Measurements from ENCODE around the gene TOX3. TPM values are rescaled to one million over a fixed set of nuclear protein-coding genes. Genes with fewer than 3 reads are reported as not detected.

TOX3 gene
- total RNA-seq, 1 experiment from 2014 or later = not detected

DNA sequence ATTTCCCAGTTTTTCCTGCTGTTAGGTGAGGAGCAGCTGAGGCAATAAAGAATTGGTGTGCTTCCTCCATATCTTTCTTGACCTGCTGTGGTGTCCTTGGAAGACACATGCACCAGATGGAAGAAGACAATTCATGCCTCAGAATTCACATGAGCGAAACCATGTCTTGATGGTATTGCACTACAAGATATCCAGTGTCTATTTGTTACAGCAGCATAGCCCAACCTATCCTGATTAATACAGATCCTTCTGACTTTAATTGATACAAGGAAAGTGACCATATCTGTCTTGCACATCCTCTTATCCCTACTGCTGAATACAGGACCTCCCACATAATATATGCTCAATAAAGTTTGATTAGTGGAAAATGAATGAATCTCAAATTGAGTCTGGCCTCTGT lies 9.1 kb upstream of the TOX3 start:
- no peaks in the 10 kb centered on the region for H3K9me3 ChIP-seq (ENCODE audit: low read length)
- H3K79me2 ChIP-seq (ENCODE audit: low read length) = no peaks in the 10 kb centered on the region
- no peaks in the 10 kb centered on the region for H3K36me3 ChIP-seq (ENCODE audit: insufficient read depth, low read length)
- H2AFZ ChIP-seq (ENCODE audit: low read length) = no peak overlapping the region
- no peaks in the 10 kb centered on the region for H3K9me2 ChIP-seq (replicated peaks; ENCODE audit: insufficient read depth, low read length)
- H3K27ac ChIP-seq (ENCODE audit: low read length) = no peak overlapping the region
- H3K27me3 ChIP-seq (ENCODE audit: low read length) = no peaks in the 10 kb centered on the region
- H4K20me1 ChIP-seq (ENCODE audit: insufficient read depth, low read depth, low read length) = no peaks in the 10 kb centered on the region
- DNase-seq = no peak
- H3K4me2 ChIP-seq (ENCODE audit: low read depth, low read length, poor library complexity, severe bottlenecking) = no peak overlapping the region
- no peaks in the 10 kb centered on the region for H3K4me1 ChIP-seq (ENCODE audit: low read length)
- no peak overlapping the region for H3K4me3 ChIP-seq (ENCODE audit: low read length)
- no peak overlapping the region for H3K9ac ChIP-seq (ENCODE audit: low read length)

DNA sequence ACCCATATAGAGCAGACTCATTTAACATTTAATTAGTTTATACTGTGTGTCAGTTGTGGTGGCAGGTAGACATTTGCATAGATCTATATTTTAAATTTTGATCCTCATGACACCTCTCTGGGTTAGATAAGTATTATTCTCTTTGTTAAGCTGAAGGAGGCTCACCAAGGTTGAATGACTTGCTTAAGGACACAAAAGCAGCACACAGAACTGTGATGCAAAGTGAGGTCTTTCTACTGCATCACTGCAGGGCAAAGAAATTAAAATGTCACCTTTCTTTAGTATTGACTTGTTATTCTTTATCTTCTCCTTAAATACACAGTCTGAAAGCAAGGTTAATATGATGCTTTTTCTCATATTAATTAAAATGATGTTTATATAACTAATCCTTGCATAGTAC lies 8.6 kb upstream of the TOX3 start:
- Histone ChIP-seq H3K4me2 (ENCODE audit: low read depth, low read length, poor library complexity, severe bottlenecking) (no peak overlapping the region), H2AFZ (ENCODE audit: low read length) (no peak overlapping the region), H4K20me1 (ENCODE audit: insufficient read depth, low read depth, low read length) (no peaks in the 10 kb centered on the region), H3K9ac (ENCODE audit: low read length) (no peak overlapping the region), H3K27me3 (ENCODE audit: low read length) (no peaks in the 10 kb centered on the region), H3K4me1 (ENCODE audit: low read length) (no peaks in the 10 kb centered on the region), H3K36me3 (ENCODE audit: insufficient read depth, low read length) (no peaks in the 10 kb centered on the region), H3K9me3 (ENCODE audit: low read length) (no peaks in the 10 kb centered on the region), H3K27ac (ENCODE audit: low read length) (no peak overlapping the region), H3K79me2 (ENCODE audit: low read length) (no peaks in the 10 kb centered on the region), H3K4me3 (ENCODE audit: low read length) (no peak overlapping the region), H3K9me2 (replicated peaks; ENCODE audit: insufficient read depth, low read length) (no peaks in the 10 kb centered on the region)
- DNase-seq = no peak

DNA sequence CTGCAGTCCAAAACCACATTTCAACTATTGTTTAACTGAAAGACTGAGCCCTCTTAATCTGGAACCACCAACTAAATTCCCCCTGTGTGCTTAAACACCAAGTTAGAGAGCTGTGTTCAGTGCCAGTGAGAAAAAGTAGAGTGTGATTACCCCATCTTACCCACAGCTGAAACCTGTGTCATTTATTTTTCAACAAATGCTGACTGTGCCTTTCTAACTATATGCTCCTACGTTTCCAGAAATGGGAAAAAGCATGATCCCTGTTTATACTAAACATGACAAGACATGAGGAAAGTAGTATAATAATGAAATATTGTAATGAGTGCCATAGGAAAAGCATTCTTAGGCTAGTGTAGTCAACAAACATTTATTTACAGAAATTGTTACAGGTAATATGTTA lies 7.4 kb upstream of the TOX3 start:
- Histone ChIP-seq H3K36me3 (ENCODE audit: insufficient read depth, low read length) (no peaks in the 10 kb centered on the region), H3K79me2 (ENCODE audit: low read length) (no peaks in the 10 kb centered on the region), H3K27ac (ENCODE audit: low read length) (no peak overlapping the region), H3K9me3 (ENCODE audit: low read length) (no peaks in the 10 kb centered on the region), H3K9ac (ENCODE audit: low read length) (no peak overlapping the region), H2AFZ (ENCODE audit: low read length) (no peak overlapping the region), H3K9me2 (replicated peaks; ENCODE audit: insufficient read depth, low read length) (no peaks in the 10 kb centered on the region; the same call in 1 of the 2 replicates), H3K27me3 (ENCODE audit: low read length) (no peaks in the 10 kb centered on the region), H3K4me2 (ENCODE audit: low read depth, low read length, poor library complexity, severe bottlenecking) (no peak overlapping the region), H3K4me1 (ENCODE audit: low read length) (no peaks in the 10 kb centered on the region), H4K20me1 (ENCODE audit: insufficient read depth, low read depth, low read length) (no peaks in the 10 kb centered on the region), H3K4me3 (ENCODE audit: low read length) (no peak overlapping the region)
- no peak for DNase-seq

DNA sequence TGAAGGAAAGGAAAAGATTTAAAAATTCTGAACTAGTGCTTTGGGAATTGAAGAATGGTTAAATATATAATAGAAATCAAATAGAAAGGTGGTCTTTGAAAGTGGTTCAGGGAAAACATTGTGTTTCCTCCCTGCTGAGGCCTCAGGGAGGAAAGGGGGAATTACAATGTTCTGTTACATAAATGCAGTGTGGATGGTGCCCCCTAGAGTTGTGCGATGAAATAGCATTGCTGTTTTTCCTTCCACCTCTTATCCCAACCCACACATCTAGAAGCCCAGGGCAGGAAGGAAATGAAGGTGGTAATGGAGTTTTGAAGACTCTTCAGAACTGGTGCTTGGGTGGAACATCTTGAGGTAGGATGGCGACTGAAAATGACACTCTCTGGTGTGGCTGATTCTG lies 6.4 kb upstream of the TOX3 start:
- no peak overlapping the region for H3K4me3 ChIP-seq (ENCODE audit: low read length)
- no peak overlapping the region for H2AFZ ChIP-seq (ENCODE audit: low read length)
- no peaks in the 10 kb centered on the region for H3K27me3 ChIP-seq (ENCODE audit: low read length)
- H3K9ac ChIP-seq (ENCODE audit: low read length) = no peak overlapping the region
- no peaks in the 10 kb centered on the region for H3K79me2 ChIP-seq (ENCODE audit: low read length)
- no peak overlapping the region for H3K27ac ChIP-seq (ENCODE audit: low read length)
- H3K9me2 ChIP-seq (replicated peaks; ENCODE audit: insufficient read depth, low read length) = no peaks in the 10 kb centered on the region; the same call in 1 of the 2 replicates
- H3K4me1 ChIP-seq (ENCODE audit: low read length) = no peaks in the 10 kb centered on the region
- no peaks in the 10 kb centered on the region for H4K20me1 ChIP-seq (ENCODE audit: insufficient read depth, low read depth, low read length)
- no peaks in the 10 kb centered on the region for H3K36me3 ChIP-seq (ENCODE audit: insufficient read depth, low read length)
- DNase-seq = no peak
- no peak overlapping the region for H3K4me2 ChIP-seq (ENCODE audit: low read depth, low read length, poor library complexity, severe bottlenecking)
- H3K9me3 ChIP-seq (ENCODE audit: low read length) = no peaks in the 10 kb centered on the region

DNA sequence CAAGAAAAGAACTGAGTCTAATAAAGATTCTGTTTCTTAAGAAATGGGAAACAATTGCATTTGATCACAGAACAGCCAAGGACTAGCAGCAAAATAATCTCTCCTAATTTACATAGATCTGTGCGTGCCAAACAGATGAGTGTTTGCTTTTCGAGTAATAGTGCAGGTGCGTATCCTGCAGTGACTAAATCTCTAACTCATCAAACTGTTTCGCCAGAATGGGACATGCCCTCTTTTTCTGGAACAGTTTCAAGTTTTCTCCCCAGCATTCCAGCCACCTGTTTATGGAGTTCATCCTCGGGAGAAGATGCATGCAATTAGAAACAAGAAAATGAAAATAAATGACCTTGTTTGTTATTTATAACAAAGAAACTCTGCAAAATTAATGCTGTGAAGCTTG lies 5.7 kb upstream of the TOX3 start:
- Histone ChIP-seq H3K4me1 (ENCODE audit: low read length) (no peaks in the 10 kb centered on the region), H3K9me2 (replicated peaks; ENCODE audit: insufficient read depth, low read length) (no peaks in the 10 kb centered on the region; the same call in 1 of the 2 replicates), H4K20me1 (ENCODE audit: insufficient read depth, low read depth, low read length) (no peaks in the 10 kb centered on the region)

DNA sequence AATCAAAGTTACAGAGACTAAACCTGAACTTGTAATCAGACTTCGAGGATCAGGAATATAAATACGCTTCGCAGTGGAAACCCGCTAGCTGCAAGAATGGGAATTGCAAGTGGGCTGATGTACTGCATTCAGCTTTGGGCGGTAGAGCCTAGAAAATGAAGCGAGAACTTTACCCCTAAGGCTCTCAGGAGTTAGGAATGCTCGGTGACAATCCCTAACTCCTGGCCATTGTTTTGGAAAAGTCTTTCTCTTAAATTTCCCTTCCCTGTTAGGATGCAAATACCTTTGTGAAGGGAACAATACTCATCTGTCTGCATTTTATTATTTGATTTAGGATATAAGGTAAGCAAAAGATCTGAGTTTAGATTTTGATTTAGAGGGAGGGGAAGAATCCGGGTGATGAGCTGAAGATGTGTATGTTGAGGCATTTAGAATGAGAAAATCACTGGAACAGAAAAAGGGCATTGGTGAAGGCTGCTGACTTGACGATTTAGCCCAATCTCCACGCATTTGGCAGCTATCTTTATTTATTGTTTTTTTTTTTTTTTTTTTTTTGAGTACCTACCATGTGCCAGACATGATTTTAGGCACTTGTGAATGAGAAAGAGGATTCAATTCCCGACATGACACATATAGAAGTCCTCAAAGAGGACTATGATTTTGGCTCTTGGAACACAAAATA lies 2.2 kb upstream of the TOX3 start:
- Histone ChIP-seq H3K79me2 (ENCODE audit: low read length) (no peaks in the 10 kb centered on the region), H3K27ac (ENCODE audit: low read length) (no peak overlapping the region), H3K4me2 (ENCODE audit: low read depth, low read length, poor library complexity, severe bottlenecking) (no peak overlapping the region), H3K9me3 (ENCODE audit: low read length) (no peaks in the 10 kb centered on the region), H4K20me1 (ENCODE audit: insufficient read depth, low read depth, low read length) (no peaks in the 10 kb centered on the region), H3K9ac (ENCODE audit: low read length) (no peak overlapping the region), H3K4me1 (ENCODE audit: low read length) (no peaks in the 10 kb centered on the region), H3K27me3 (ENCODE audit: low read length) (no peaks in the 10 kb centered on the region), H3K4me3 (ENCODE audit: low read length) (no peak overlapping the region), H3K36me3 (ENCODE audit: insufficient read depth, low read length) (no peaks in the 10 kb centered on the region), H3K9me2 (replicated peaks; ENCODE audit: insufficient read depth, low read length) (no peaks in the 10 kb centered on the region; the same call in 1 of the 2 replicates), H2AFZ (ENCODE audit: low read length) (no peak overlapping the region)
- no peak for DNase-seq

More for the DNA sequence above, 5.7 kb upstream of the TOX3 start:
- H3K27ac ChIP-seq (ENCODE audit: low read length) = no peak overlapping the region
- H3K27me3 ChIP-seq (ENCODE audit: low read length) = no peaks in the 10 kb centered on the region
- no peak overlapping the region for H3K4me2 ChIP-seq (ENCODE audit: low read depth, low read length, poor library complexity, severe bottlenecking)
- no peak for DNase-seq
- no peaks in the 10 kb centered on the region for H3K79me2 ChIP-seq (ENCODE audit: low read length)
- H3K4me3 ChIP-seq (ENCODE audit: low read length) = no peak overlapping the region
- H3K36me3 ChIP-seq (ENCODE audit: insufficient read depth, low read length) = no peaks in the 10 kb centered on the region
- H2AFZ ChIP-seq (ENCODE audit: low read length) = no peak overlapping the region
- no peak overlapping the region for H3K9ac ChIP-seq (ENCODE audit: low read length)
- no peaks in the 10 kb centered on the region for H3K9me3 ChIP-seq (ENCODE audit: low read length)

DNA sequence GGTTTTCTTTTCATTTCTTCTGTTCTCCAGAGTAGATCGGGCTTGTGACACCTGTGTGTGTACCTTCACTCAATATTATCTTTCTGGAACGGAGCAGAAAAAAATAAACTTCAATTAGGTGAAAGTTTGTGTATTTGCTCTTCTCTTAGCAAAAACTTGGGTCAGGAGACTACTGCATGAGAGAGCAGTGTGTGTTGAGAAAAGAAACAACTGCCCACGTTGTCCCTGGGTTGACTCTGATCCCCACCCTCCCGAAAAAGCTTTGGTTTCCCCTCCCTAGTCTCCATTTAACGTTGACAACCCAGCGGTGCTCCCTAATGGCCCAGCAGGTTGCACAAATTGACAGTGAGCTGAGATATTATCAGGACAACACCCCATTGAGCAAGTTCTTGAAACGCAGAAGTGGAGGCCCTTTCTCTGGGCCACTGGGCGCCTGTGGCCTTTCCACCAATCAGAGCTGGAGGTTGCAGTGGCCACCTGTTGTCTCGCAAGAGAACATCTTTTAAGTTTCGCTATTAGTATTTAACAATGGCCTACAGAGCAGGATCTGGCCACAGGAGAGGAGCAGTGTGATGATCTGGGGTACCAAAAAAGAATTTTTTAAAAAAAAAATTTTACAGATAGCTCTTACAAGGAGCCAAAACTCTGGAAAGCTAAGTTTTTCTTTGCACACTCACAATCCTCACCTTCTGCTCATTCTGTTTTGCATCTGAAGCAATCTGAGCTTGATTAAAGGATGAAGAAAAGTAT lies 1.5 kb upstream of the TOX3 start:
- H3K4me2 ChIP-seq (ENCODE audit: low read depth, low read length, poor library complexity, severe bottlenecking) = no peak overlapping the region
- H3K27me3 ChIP-seq (ENCODE audit: low read length) = no peaks in the 10 kb centered on the region
- no peak overlapping the region for H3K9ac ChIP-seq (ENCODE audit: low read length)

DNA sequence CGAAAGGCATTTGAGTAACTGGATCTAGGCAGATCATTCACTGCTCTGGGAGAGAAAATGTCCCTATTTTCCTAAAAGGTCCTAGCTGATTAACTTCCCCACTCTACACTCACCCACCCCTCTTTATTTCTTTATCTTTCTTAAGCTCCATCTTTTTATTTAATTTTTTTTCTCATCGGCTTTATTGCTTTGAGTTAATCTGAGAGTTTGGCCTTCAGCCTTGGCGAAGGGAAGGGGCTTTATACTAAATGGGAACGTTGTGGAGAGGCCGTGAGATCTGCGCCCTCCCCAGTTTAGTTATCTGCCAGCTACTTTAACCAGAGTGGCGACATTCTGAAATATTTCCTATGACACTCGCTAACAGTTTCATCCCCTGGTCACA lies 882 bp upstream of the TOX3 start:
- Histone ChIP-seq H2AFZ (ENCODE audit: low read length) (no peak overlapping the region), H3K4me1 (ENCODE audit: low read length) (no peaks in the 10 kb centered on the region), H3K9me3 (ENCODE audit: low read length) (no peaks in the 10 kb centered on the region), H3K9ac (ENCODE audit: low read length) (no peak overlapping the region), H3K27ac (ENCODE audit: low read length) (no peak overlapping the region), H4K20me1 (ENCODE audit: insufficient read depth, low read depth, low read length) (no peaks in the 10 kb centered on the region), H3K27me3 (ENCODE audit: low read length) (no peaks in the 10 kb centered on the region), H3K36me3 (ENCODE audit: insufficient read depth, low read length) (no peaks in the 10 kb centered on the region), H3K4me3 (ENCODE audit: low read length) (no peak overlapping the region), H3K9me2 (replicated peaks; ENCODE audit: insufficient read depth, low read length) (no peaks in the 10 kb centered on the region; the same call in 1 of the 2 replicates), H3K4me2 (ENCODE audit: low read depth, low read length, poor library complexity, severe bottlenecking) (no peak overlapping the region), H3K79me2 (ENCODE audit: low read length) (no peaks in the 10 kb centered on the region)
- no peak for DNase-seq

More for the DNA sequence above, 1.5 kb upstream of the TOX3 start:
- Histone ChIP-seq H3K79me2 (ENCODE audit: low read length) (no peaks in the 10 kb centered on the region), H3K4me3 (ENCODE audit: low read length) (no peak overlapping the region), H3K4me1 (ENCODE audit: low read length) (no peaks in the 10 kb centered on the region), H3K36me3 (ENCODE audit: insufficient read depth, low read length) (no peaks in the 10 kb centered on the region), H3K9me3 (ENCODE audit: low read length) (no peaks in the 10 kb centered on the region), H2AFZ (ENCODE audit: low read length) (no peak overlapping the region), H3K9me2 (replicated peaks; ENCODE audit: insufficient read depth, low read length) (no peaks in the 10 kb centered on the region; the same call in 1 of the 2 replicates), H4K20me1 (ENCODE audit: insufficient read depth, low read depth, low read length) (no peaks in the 10 kb centered on the region), H3K27ac (ENCODE audit: low read length) (no peak overlapping the region)
- no peak for DNase-seq

All from Karpas-422 (cell line).